K562 (cell line): ENCODE data around the gene IL26. TPM values are rescaled to one million over a fixed set of nuclear protein-coding genes. Genes with fewer than 3 reads are reported as not detected.
A peak's percentile ranks its signal among the peaks of the same experiment; 100 is the strongest.

ENCODE experiments used
- ATAC-seq: fragments of 200-7000 bp; cut with Tn5 transposase; 3 replicates; pipeline ENCODE4 v1.9.1; 2020; ENCODE audit warnings: moderate library complexity
- BruUV-seq: library from RNA; stranded (reverse); fragments of 400-500 nt; replicated peaks from 2 replicates; lab custom pipeline; 2021; lab: Mats Ljungman, UMichigan
- CTCF ChIA-PET: fragments of 300-600 bp; formaldehyde crosslinking; extraction: SDS; loops from one replicate; lab custom pipeline; 2021; ENCODE audit warnings: low intra/inter-chr PET ratio; lab: Yijun Ruan, JAX
- POLR2A ChIA-PET: fragments of 300-600, 350-650 bp; sonication (Branson Sonifier 250); formaldehyde crosslinking; extraction: SDS; loops from one replicate; lab custom pipeline; 2021; ENCODE audit warnings: antibody characterized with exemption, inconsistent platforms; lab: Yijun Ruan, JAX
- DNase-seq, 4 experiments: peaks; one replicate each; pipeline versions ENCODE4 v3.0.0 to v3.0.0-alpha.2; 2011 to 2018; ENCODE audit warnings: low spot score in 3 of 4, mixed read lengths in 3 of 4; ENCODE audit errors: extremely low read depth in 1 of 4
- FAIRE-seq: peaks from 2 replicates; lab custom pipeline; 2011; peaks lifted over from hg19 to GRCh38; lab: Jason Lieb, UNC
- H2AFZ ChIP-seq: 2 replicates; pipeline ENCODE4 v1.6.0; 2011; ENCODE audit warnings: low read depth, low read length, control low read depth, inconsistent platforms
- H3K27ac ChIP-seq: fragments of 200-600 bp; 3 replicates; pipeline ENCODE4 v1.8.0; 2011; ENCODE audit warnings: low read depth, mild to moderate bottlenecking, control low read depth, inconsistent platforms, low read length, moderate library complexity, mixed read lengths; ENCODE audit errors: extremely low read depth
- H3K27me3 ChIP-seq, 2 experiments: fragments of 300-600 bp in 1 of 2; 2 replicates in 1 of 2; 3 replicates in 1 of 2; pipeline versions ENCODE4 v1.6.0 to v1.8.0; 2011; ENCODE audit warnings: inconsistent platforms in 2 of 2, low read length in 2 of 2, mild to moderate bottlenecking in 1 of 2, mixed read lengths in 1 of 2, moderate library complexity in 1 of 2; ENCODE audit not compliant: control insufficient read depth in 2 of 2, insufficient read depth in 2 of 2
- H3K36me3 ChIP-seq: fragments of 300-600 bp; 3 replicates; pipeline ENCODE4 v1.8.0; 2011; ENCODE audit warnings: mild to moderate bottlenecking, low read length, inconsistent platforms; ENCODE audit not compliant: control insufficient read depth, insufficient read depth
- H3K4me1 ChIP-seq, 2 experiments: fragments of 200-600 bp in 1 of 2; replicated peaks in 1 of 2; 2 replicates in 1 of 2; 3 replicates in 1 of 2; pipeline versions ENCODE4 v1.5.1 to v1.8.0; 2011; ENCODE audit warnings: inconsistent platforms in 2 of 2, low read length in 2 of 2, mild to moderate bottlenecking in 1 of 2, mixed read lengths in 1 of 2, moderate library complexity in 1 of 2; ENCODE audit not compliant: control insufficient read depth in 2 of 2, insufficient read depth in 2 of 2
- H3K4me2 ChIP-seq: 2 replicates; pipeline ENCODE4 v1.6.1; 2011; ENCODE audit warnings: low read length, control low read depth, inconsistent platforms, mixed read lengths; ENCODE audit not compliant: insufficient read depth
- H3K4me3 ChIP-seq: fragments of 200-600 bp; sonication (generic), shearing (Covaris generic); 2 replicates; pipeline ENCODE4 v1.5.1; 2016; ENCODE audit warnings: control low read depth, inconsistent platforms
- H3K79me2 ChIP-seq: fragments of 200-600 bp; 3 replicates; pipeline ENCODE4 v1.8.0; 2011; ENCODE audit warnings: low read length, inconsistent platforms; ENCODE audit not compliant: control insufficient read depth, insufficient read depth
- H3K9ac ChIP-seq, 2 experiments: 2 replicates each; pipeline versions ENCODE4 v1.6.0 to v1.6.1; 2011; ENCODE audit warnings: low read depth in 2 of 2, low read length in 2 of 2, control low read depth in 1 of 2, inconsistent platforms in 1 of 2, mild to moderate bottlenecking in 1 of 2, mixed read lengths in 1 of 2; ENCODE audit not compliant: insufficient read depth in 1 of 2
- H3K9me1 ChIP-seq: one replicate; pipeline ENCODE4 v1.6.0; 2011; ENCODE audit warnings: inconsistent platforms, mild to moderate bottlenecking, low read length, moderate library complexity; ENCODE audit not compliant: control insufficient read depth, insufficient read depth
- H3K9me3 ChIP-seq: replicated peaks from 2 replicates; pipeline ENCODE4 v1.5.1; 2011; ENCODE audit warnings: low read depth, low read length, inconsistent platforms; ENCODE audit not compliant: control insufficient read depth, insufficient read depth
- H4K20me1 ChIP-seq: replicated peaks from 2 replicates; pipeline ENCODE4 v1.6.1; 2011; ENCODE audit warnings: low read length, inconsistent platforms, mixed read lengths; ENCODE audit not compliant: control insufficient read depth, insufficient read depth
- ARID1B ChIP-seq: fragments of 450-650 bp; IDR thresholded peaks from 2 replicates; pipeline ENCODE4 v1.6.1; 2016; ENCODE audit warnings: antibody characterized with exemption, mild to moderate bottlenecking, inconsistent platforms
- BRF1 ChIP-seq: IDR thresholded peaks from 3 replicates; pipeline ENCODE4 v1.6.1; 2011; ENCODE audit warnings: borderline replicate concordance, mild to moderate bottlenecking; ENCODE audit not compliant: insufficient read length; ENCODE audit errors: extremely low read depth
- JUN ChIP-seq, 2 experiments: sonication (generic) in 1 of 2; formaldehyde crosslinking in 1 of 2; IDR thresholded peaks; 2 replicates each; pipeline versions ENCODE4 v1.6.1 to v1.8.0; 2012 to 2022; ENCODE audit warnings: borderline replicate concordance in 2 of 2, mild to moderate bottlenecking in 2 of 2, improper control_type of control experiment in 1 of 2, low read depth in 1 of 2, low read length in 1 of 2, missing genetic modification reagents in 1 of 2
- MAZ ChIP-seq, 2 experiments: fragments of 450-650 bp in 1 of 2; sonication (generic) in 1 of 2; formaldehyde crosslinking; IDR thresholded peaks in 1 of 2; conservative IDR thresholded peaks in 1 of 2; 2 replicates each; pipeline versions ENCODE4 v1.4.0 to v1.5.0; 2020; ENCODE audit warnings: mild to moderate bottlenecking in 1 of 2, missing genetic modification reagents in 1 of 2
- MED1 ChIP-seq: sonication (generic); formaldehyde crosslinking; IDR thresholded peaks from 2 replicates; pipeline ENCODE4 v1.8.1; 2023; ENCODE audit warnings: missing genetic modification reagents, borderline replicate concordance
- MTA3 ChIP-seq: fragments of 450-650 bp; formaldehyde crosslinking; IDR thresholded peaks from 2 replicates; pipeline ENCODE4 v1.6.1; 2017; ENCODE audit warnings: mild to moderate bottlenecking, borderline replicate concordance
- NONO ChIP-seq, 2 experiments: fragments of 200-400 bp in 1 of 2; fragments of 450-650 bp in 1 of 2; formaldehyde crosslinking in 1 of 2; IDR thresholded peaks; 2 replicates each; pipeline ENCODE4 v1.6.1; 2017; ENCODE audit warnings: low read depth in 2 of 2, mild to moderate bottlenecking in 2 of 2, moderate library complexity in 2 of 2, low read length in 1 of 2
- NR1H2 ChIP-seq: sonication (generic); formaldehyde crosslinking; IDR thresholded peaks from 2 replicates; pipeline ENCODE4 v1.4.0; 2020; ENCODE audit warnings: mild to moderate bottlenecking, missing genetic modification reagents
- ZBTB5 ChIP-seq: fragments of 450-650 bp; IDR thresholded peaks from 2 replicates; pipeline ENCODE4 v1.6.1; 2017; ENCODE audit warnings: antibody characterized with exemption
- ZNF12 ChIP-seq: sonication (generic); formaldehyde crosslinking; IDR thresholded peaks from 2 replicates; pipeline ENCODE4 v1.4.0; 2020; ENCODE audit warnings: mild to moderate bottlenecking, missing genetic modification reagents
- ZNF217 ChIP-seq: sonication (generic); formaldehyde crosslinking; IDR thresholded peaks from 2 replicates; pipeline ENCODE4 v1.8.0; 2022; ENCODE audit warnings: mild to moderate bottlenecking, missing genetic modification reagents
- ZNF280B ChIP-seq: fragments of 250-450 bp; sonication (Bioruptor Pico); IDR thresholded peaks from 2 replicates; pipeline ENCODE4 v1.5.1; 2021; ENCODE audit warnings: mild to moderate bottlenecking
- WGBS: fragments of 100-300 bp; shearing (Covaris generic); methylation state at CpG from one replicate; pipeline ENCODE4 v1.1.6; 2016; ENCODE audit warnings: low coverage, mixed read lengths; ENCODE audit not compliant: insufficient coverage; ENCODE audit errors: missing lambda C conversion rate; 5-methylcytosine and 5-hydroxymethylcytosine counted together
- in situ Hi-C: fragments of 300-500 bp; cut with MboI; formaldehyde crosslinking; loops from 4 replicates; pipeline ENCODE4 v1.15.0; 2018; ENCODE audit warnings: inconsistent platforms, mixed read lengths
- intact Hi-C: fragments of 100-400 bp; cut with micrococcal nuclease; formaldehyde crosslinking; loops from 2 replicates; pipeline ENCODE4 v1.14.2; 2022
- polyA plus RNA-seq, 8 experiments: library from polyadenylated mRNA; depleted of rRNA in 4 of 8; stranded (reverse) in 5 of 8; unstranded in 3 of 8; fragments of >200 nt; fragmentation: Nextera tagmentation in 2 of 8; fragmentation: Illumina TruSeq in 1 of 8; extraction: Ambion mirVana in 2 of 8; extraction: Trizol in 1 of 8; gene quantifications; 2 replicates each; pipeline versions ENCODE4 v1.2.1 to v1.2.3, GENCODE V29; 2011 to 2014; ENCODE audit warnings: inconsistent platforms in 1 of 8, missing spikeins in 1 of 8
- total RNA-seq, 7 experiments: library from RNA; depleted of rRNA in 6 of 7; stranded (reverse); fragments of >200 nt in 6 of 7; fragmentation: Illumina TruSeq in 2 of 7; extraction: Trizol in 2 of 7; gene quantifications; 2 replicates each; pipeline versions ENCODE4 v1.2.1 to v1.2.3, GENCODE V29; 2011 to 2021; ENCODE audit warnings: low replicate concordance in 1 of 7
- TF ChIP-seq, protein P1 (sequence below): fragments of 250-450 bp; sonication (Bioruptor Pico); IDR thresholded peaks from 2 replicates; pipeline ENCODE4 v1.4.0; 2020; ENCODE audit warnings: mild to moderate bottlenecking, moderate library complexity

Gene IL26
- total and polyA plus RNA-seq, 9 of the 15 experiments (the other 6 are each of a cell fraction or from before 2014, with no cell fraction given), result not detected

DNA sequence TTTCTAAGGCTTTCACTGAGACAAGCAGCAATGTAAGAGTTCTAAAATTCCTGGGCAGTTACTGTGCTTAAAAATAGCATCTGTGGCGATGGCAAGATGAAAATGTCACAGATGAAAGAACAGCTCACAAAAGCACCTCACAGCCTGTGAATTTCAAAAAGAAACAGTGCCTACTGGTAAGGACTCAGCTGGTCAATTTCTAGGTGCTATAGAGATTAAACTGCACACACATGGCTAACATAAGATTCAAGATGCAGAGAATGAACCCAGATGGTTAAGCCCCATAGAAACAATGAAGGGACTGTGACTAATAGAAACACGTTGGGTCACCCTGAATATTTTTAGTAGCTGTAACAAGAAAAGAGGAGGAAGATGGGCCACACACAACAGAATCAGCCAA is 12.0 kb upstream of the IL26 start:
- CTCF ChIA-PET, result interaction anchor here (0.8 kb wide), 1 partner anchor 79 kb away, joined by 3 read pairs; no protein-coding TSS in a partner anchor
- Histone ChIP-seq H3K9me1 (no peaks in the 10 kb centered on the region), H3K9me3 (no peaks in the 10 kb centered on the region), H3K27ac (no peak overlapping the region), H3K36me3 (no peaks in the 10 kb centered on the region), H3K4me2 (no peak overlapping the region), H3K79me2 (no peaks in the 10 kb centered on the region), H3K4me1 (peaks cover 0 to 8% of the 10 kb centered on the region in 2 experiments; a peak in 3 of 5 replicates), H4K20me1 (no peaks in the 10 kb centered on the region), H3K27me3 (peaks cover 7 to 14% of the 10 kb centered on the region in 2 experiments; a peak in 2 of 5 replicates), H3K9ac (no peak overlapping the region), H2AFZ (peak overlapping the region; percentile 84), H3K4me3 (no peak overlapping the region)
- FAIRE-seq, result no peak
- 16% methylated on average over 2 of the region's 2 CpGs for WGBS
- TF ChIP-seq MTA3 (no peak), ZNF12 (CRISPR knock-in tag) (no peak), BRF1 (no peak), JUN (IDR thresholded peaks at IDR 0.05; ENCODE audit: borderline replicate concordance, low read depth, low read length) (no peak), JUN (CRISPR knock-in tag; IDR thresholded peaks at IDR 0.05; ENCODE audit: borderline replicate concordance) (no peak), MED1 (CRISPR knock-in tag) (no peak), MAZ (CRISPR knock-in tag; conservative IDR thresholded peaks at IDR 0.05 in 1 of 2, IDR thresholded peaks at IDR 0.05 in 1 of 2) (no peak), ZNF217 (CRISPR knock-in tag) (no peak), ARID1B (no peak), ZBTB5 (no peak), NR1H2 (CRISPR knock-in tag) (no peak), NONO (IDR thresholded peaks at IDR 0.05; ENCODE audit: low read depth in 2 of 2, low read length in 1 of 2) (no peak), ZNF280B (CRISPR knock-in tag) (no peak)
- TF ChIP-seq, protein P1, sequence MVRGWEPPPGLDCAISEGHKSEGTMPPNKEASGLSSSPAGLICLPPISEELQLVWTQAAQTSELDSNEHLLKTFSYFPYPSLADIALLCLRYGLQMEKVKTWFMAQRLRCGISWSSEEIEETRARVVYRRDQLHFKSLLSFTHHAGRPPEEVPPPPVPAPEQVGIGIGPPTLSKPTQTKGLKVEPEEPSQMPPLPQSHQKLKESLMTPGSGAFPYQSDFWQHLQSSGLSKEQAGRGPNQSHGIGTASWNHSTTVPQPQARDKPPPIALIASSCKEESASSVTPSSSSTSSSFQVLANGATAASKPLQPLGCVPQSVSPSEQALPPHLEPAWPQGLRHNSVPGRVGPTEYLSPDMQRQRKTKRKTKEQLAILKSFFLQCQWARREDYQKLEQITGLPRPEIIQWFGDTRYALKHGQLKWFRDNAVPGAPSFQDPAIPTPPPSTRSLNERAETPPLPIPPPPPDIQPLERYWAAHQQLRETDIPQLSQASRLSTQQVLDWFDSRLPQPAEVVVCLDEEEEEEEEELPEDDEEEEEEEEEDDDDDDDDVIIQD (CRISPR knock-in tag), result no peak
- no TSS peak for BruUV-seq
- no peak for ATAC-seq
- POLR2A ChIA-PET, result interaction anchor here (1.3 kb wide), 1 partner anchor 36 kb away, joined by 3 read pairs; no protein-coding TSS in a partner anchor
- no peak for DNase-seq
- in situ Hi-C loops, result no loop called here
- intact Hi-C loops, result loop anchor here (5.0 kb wide), 1 partner anchor 80 kb away; no protein-coding TSS in a partner anchor
